ENCODE results near the gene TTC7B. TPM values are rescaled to one million over a fixed set of nuclear protein-coding genes. Genes with fewer than 3 reads are reported as not detected.

Gene TTC7B
- total RNA-seq, 1 experiment from 2014 or later = under 0.01 TPM

- no peaks in the 10 kb centered on the region for H3K79me2 ChIP-seq (ENCODE audit: low read length)
- H3K4me2 ChIP-seq (ENCODE audit: low read depth, low read length, poor library complexity, severe bottlenecking) = no peak overlapping the region
- H3K9me2 ChIP-seq (replicated peaks; ENCODE audit: insufficient read depth, low read length) = no peaks in the 10 kb centered on the region
- H2AFZ ChIP-seq (ENCODE audit: low read length) = no peak overlapping the region
- H3K4me3 ChIP-seq (ENCODE audit: low read length) = no peak overlapping the region
- H3K36me3 ChIP-seq (ENCODE audit: insufficient read depth, low read length) = no peaks in the 10 kb centered on the region
- H3K27me3 ChIP-seq (ENCODE audit: low read length) = no peaks in the 10 kb centered on the region
- no peak overlapping the region for H3K27ac ChIP-seq (ENCODE audit: low read length)
- DNase-seq = no peak
- H3K9ac ChIP-seq (ENCODE audit: low read length) = no peak overlapping the region
- H3K9me3 ChIP-seq (ENCODE audit: low read length) = no peaks in the 10 kb centered on the region
- no peaks in the 10 kb centered on the region for H4K20me1 ChIP-seq (ENCODE audit: insufficient read depth, low read depth, low read length)
- peaks cover 7% of the 10 kb centered on the region for H3K4me1 ChIP-seq (ENCODE audit: low read length)
Measured at GRCh38 chr14:90695997-90696660, 120.1 kb downstream of the TTC7B start.

- Histone ChIP-seq H4K20me1 (ENCODE audit: insufficient read depth, low read depth, low read length) (no peaks in the 10 kb centered on the region), H3K4me3 (ENCODE audit: low read length) (no peak overlapping the region), H3K9ac (ENCODE audit: low read length) (no peak overlapping the region), H3K4me2 (ENCODE audit: low read depth, low read length, poor library complexity, severe bottlenecking) (no peak overlapping the region), H3K4me1 (ENCODE audit: low read length) (peaks cover 7% of the 10 kb centered on the region), H3K36me3 (ENCODE audit: insufficient read depth, low read length) (no peaks in the 10 kb centered on the region), H3K79me2 (ENCODE audit: low read length) (no peaks in the 10 kb centered on the region), H3K27me3 (ENCODE audit: low read length) (no peaks in the 10 kb centered on the region), H2AFZ (ENCODE audit: low read length) (no peak overlapping the region), H3K27ac (ENCODE audit: low read length) (no peak overlapping the region), H3K9me2 (replicated peaks; ENCODE audit: insufficient read depth, low read length) (no peaks in the 10 kb centered on the region), H3K9me3 (ENCODE audit: low read length) (no peaks in the 10 kb centered on the region)
- DNase-seq = no peak
Measured at GRCh38 chr14:90693413-90693812, 122.8 kb downstream of the TTC7B start.

GRCh38 chr14:90692826-90693225 is 123.4 kb downstream of the TTC7B start:
- Histone ChIP-seq H3K4me2 (ENCODE audit: low read depth, low read length, poor library complexity, severe bottlenecking) (no peak overlapping the region), H3K27me3 (ENCODE audit: low read length) (no peaks in the 10 kb centered on the region), H3K4me1 (ENCODE audit: low read length) (peaks cover 7% of the 10 kb centered on the region), H3K4me3 (ENCODE audit: low read length) (no peak overlapping the region), H3K9ac (ENCODE audit: low read length) (no peak overlapping the region), H3K27ac (ENCODE audit: low read length) (no peak overlapping the region), H3K9me2 (replicated peaks; ENCODE audit: insufficient read depth, low read length) (no peaks in the 10 kb centered on the region), H3K79me2 (ENCODE audit: low read length) (no peaks in the 10 kb centered on the region), H4K20me1 (ENCODE audit: insufficient read depth, low read depth, low read length) (no peaks in the 10 kb centered on the region), H2AFZ (ENCODE audit: low read length) (no peak overlapping the region), H3K9me3 (ENCODE audit: low read length) (no peaks in the 10 kb centered on the region), H3K36me3 (ENCODE audit: insufficient read depth, low read length) (no peaks in the 10 kb centered on the region)
- DNase-seq = no peak

GRCh38 chr14:90692061-90692460 is 124.2 kb downstream of the TTC7B start:
- Histone ChIP-seq H3K4me1 (ENCODE audit: low read length) (peaks cover 3% of the 10 kb centered on the region), H3K9me3 (ENCODE audit: low read length) (no peaks in the 10 kb centered on the region), H4K20me1 (ENCODE audit: insufficient read depth, low read depth, low read length) (no peaks in the 10 kb centered on the region), H2AFZ (ENCODE audit: low read length) (no peak overlapping the region), H3K27ac (ENCODE audit: low read length) (no peak overlapping the region), H3K27me3 (ENCODE audit: low read length) (no peaks in the 10 kb centered on the region), H3K79me2 (ENCODE audit: low read length) (no peaks in the 10 kb centered on the region), H3K9ac (ENCODE audit: low read length) (no peak overlapping the region), H3K4me2 (ENCODE audit: low read depth, low read length, poor library complexity, severe bottlenecking) (no peak overlapping the region), H3K9me2 (replicated peaks; ENCODE audit: insufficient read depth, low read length) (no peaks in the 10 kb centered on the region), H3K36me3 (ENCODE audit: insufficient read depth, low read length) (no peaks in the 10 kb centered on the region), H3K4me3 (ENCODE audit: low read length) (no peak overlapping the region)
- no peak for DNase-seq

- H3K4me1 ChIP-seq (ENCODE audit: low read length) = no peaks in the 10 kb centered on the region
- no peaks in the 10 kb centered on the region for H3K9me3 ChIP-seq (ENCODE audit: low read length)
- no peaks in the 10 kb centered on the region for H3K79me2 ChIP-seq (ENCODE audit: low read length)
- H3K9me2 ChIP-seq (replicated peaks; ENCODE audit: insufficient read depth, low read length) = no peaks in the 10 kb centered on the region
- H4K20me1 ChIP-seq (ENCODE audit: insufficient read depth, low read depth, low read length) = no peaks in the 10 kb centered on the region
- no peak overlapping the region for H3K27ac ChIP-seq (ENCODE audit: low read length)
- H3K4me3 ChIP-seq (ENCODE audit: low read length) = no peak overlapping the region
- DNase-seq = no peak
- H2AFZ ChIP-seq (ENCODE audit: low read length) = no peak overlapping the region
- no peaks in the 10 kb centered on the region for H3K27me3 ChIP-seq (ENCODE audit: low read length)
- no peak overlapping the region for H3K9ac ChIP-seq (ENCODE audit: low read length)
- H3K36me3 ChIP-seq (ENCODE audit: insufficient read depth, low read length) = no peaks in the 10 kb centered on the region
- no peak overlapping the region for H3K4me2 ChIP-seq (ENCODE audit: low read depth, low read length, poor library complexity, severe bottlenecking)
Measured at GRCh38 chr14:90691627-90692026, 124.6 kb downstream of the TTC7B start.

- no peak overlapping the region for H3K4me3 ChIP-seq (ENCODE audit: low read length)
- no peak for DNase-seq
- no peaks in the 10 kb centered on the region for H3K36me3 ChIP-seq (ENCODE audit: insufficient read depth, low read length)
- H3K4me2 ChIP-seq (ENCODE audit: low read depth, low read length, poor library complexity, severe bottlenecking) = no peak overlapping the region
- no peaks in the 10 kb centered on the region for H3K9me3 ChIP-seq (ENCODE audit: low read length)
- H3K27me3 ChIP-seq (ENCODE audit: low read length) = no peaks in the 10 kb centered on the region
- no peak overlapping the region for H3K27ac ChIP-seq (ENCODE audit: low read length)
- no peaks in the 10 kb centered on the region for H3K4me1 ChIP-seq (ENCODE audit: low read length)
- H4K20me1 ChIP-seq (ENCODE audit: insufficient read depth, low read depth, low read length) = no peaks in the 10 kb centered on the region
- no peaks in the 10 kb centered on the region for H3K9me2 ChIP-seq (replicated peaks; ENCODE audit: insufficient read depth, low read length)
- no peaks in the 10 kb centered on the region for H3K79me2 ChIP-seq (ENCODE audit: low read length)
- H3K9ac ChIP-seq (ENCODE audit: low read length) = no peak overlapping the region
- no peak overlapping the region for H2AFZ ChIP-seq (ENCODE audit: low read length)
Measured at GRCh38 chr14:90687680-90688079, 128.6 kb downstream of the TTC7B start.

GRCh38 chr14:90682615-90683014 is 133.6 kb downstream of the TTC7B start:
- Histone ChIP-seq H3K4me2 (ENCODE audit: low read depth, low read length, poor library complexity, severe bottlenecking) (no peak overlapping the region), H3K27ac (ENCODE audit: low read length) (no peak overlapping the region), H3K4me3 (ENCODE audit: low read length) (no peak overlapping the region), H3K27me3 (ENCODE audit: low read length) (no peaks in the 10 kb centered on the region), H3K9me3 (ENCODE audit: low read length) (no peaks in the 10 kb centered on the region), H4K20me1 (ENCODE audit: insufficient read depth, low read depth, low read length) (no peaks in the 10 kb centered on the region), H3K36me3 (ENCODE audit: insufficient read depth, low read length) (no peaks in the 10 kb centered on the region), H2AFZ (ENCODE audit: low read length) (no peak overlapping the region), H3K79me2 (ENCODE audit: low read length) (no peaks in the 10 kb centered on the region), H3K4me1 (ENCODE audit: low read length) (no peaks in the 10 kb centered on the region), H3K9me2 (replicated peaks; ENCODE audit: insufficient read depth, low read length) (no peaks in the 10 kb centered on the region), H3K9ac (ENCODE audit: low read length) (no peak overlapping the region)
- no peak for DNase-seq

- Histone ChIP-seq H3K9me3 (ENCODE audit: low read length) (no peaks in the 10 kb centered on the region), H3K79me2 (ENCODE audit: low read length) (no peaks in the 10 kb centered on the region), H4K20me1 (ENCODE audit: insufficient read depth, low read depth, low read length) (no peaks in the 10 kb centered on the region), H3K27me3 (ENCODE audit: low read length) (no peaks in the 10 kb centered on the region), H3K4me1 (ENCODE audit: low read length) (no peaks in the 10 kb centered on the region), H3K27ac (ENCODE audit: low read length) (no peak overlapping the region), H3K4me2 (ENCODE audit: low read depth, low read length, poor library complexity, severe bottlenecking) (no peak overlapping the region), H2AFZ (ENCODE audit: low read length) (no peak overlapping the region), H3K4me3 (ENCODE audit: low read length) (no peak overlapping the region), H3K9me2 (replicated peaks; ENCODE audit: insufficient read depth, low read length) (no peaks in the 10 kb centered on the region), H3K36me3 (ENCODE audit: insufficient read depth, low read length) (no peaks in the 10 kb centered on the region), H3K9ac (ENCODE audit: low read length) (no peak overlapping the region)
- DNase-seq = no peak
Measured at GRCh38 chr14:90681929-90682328, 134.3 kb downstream of the TTC7B start.
